AG04450 (cell line): ENCODE measurements around the gene THAP2. TPM values are rescaled to one million over a fixed set of nuclear protein-coding genes. Genes with fewer than 3 reads are reported as not detected.

Source experiments
- CTCF ChIA-PET: fragments of 300-600, 350-600 bp; formaldehyde crosslinking; extraction: SDS; loops from one replicate; lab custom pipeline; 2022; ENCODE audit warnings: antibody characterized with exemption, inconsistent platforms; lab: Charles Lee
- POLR2A ChIA-PET: fragments of 350-600 bp; formaldehyde crosslinking; extraction: SDS; loops from one replicate; lab custom pipeline; 2021; ENCODE audit warnings: antibody characterized with exemption, inconsistent platforms; lab: Yijun Ruan, JAX
- DNase-seq: peaks from one replicate; pipeline ENCODE4 v3.0.0-alpha.2; 2011; ENCODE audit warnings: low read depth, low spot score
- H3K27ac ChIP-seq: one replicate; pipeline ENCODE4 v1.5.1; 2012; ENCODE audit warnings: low read depth, low read length, control low read depth
- H3K27me3 ChIP-seq: one replicate; pipeline ENCODE4 v1.6.0; 2012; ENCODE audit warnings: low read length; ENCODE audit not compliant: control insufficient read depth, insufficient read depth
- H3K4me3 ChIP-seq: 2 replicates; pipeline ENCODE4 v1.5.1; 2011; ENCODE audit warnings: mild to moderate bottlenecking, low read depth, low read length, control low read depth
- H3K9me3 ChIP-seq: 2 replicates; pipeline ENCODE4 v1.5.1; 2012; ENCODE audit warnings: low read length; ENCODE audit not compliant: control insufficient read depth, insufficient read depth
- polyA plus RNA-seq: library from polyadenylated mRNA; depleted of rRNA; stranded (reverse); fragments of >200 nt; gene quantifications from 2 replicates; pipeline ENCODE4 v1.2.3, GENCODE V29; 2011
- TF ChIP-seq, protein P1 (sequence below): IDR thresholded peaks from 2 replicates; pipeline ENCODE4 v1.5.1; 2011; ENCODE audit warnings: low read depth, low read length, control low read depth, inconsistent platforms

Gene THAP2
- polyA plus RNA-seq, 1 experiment, result 6.1 TPM

DNA sequence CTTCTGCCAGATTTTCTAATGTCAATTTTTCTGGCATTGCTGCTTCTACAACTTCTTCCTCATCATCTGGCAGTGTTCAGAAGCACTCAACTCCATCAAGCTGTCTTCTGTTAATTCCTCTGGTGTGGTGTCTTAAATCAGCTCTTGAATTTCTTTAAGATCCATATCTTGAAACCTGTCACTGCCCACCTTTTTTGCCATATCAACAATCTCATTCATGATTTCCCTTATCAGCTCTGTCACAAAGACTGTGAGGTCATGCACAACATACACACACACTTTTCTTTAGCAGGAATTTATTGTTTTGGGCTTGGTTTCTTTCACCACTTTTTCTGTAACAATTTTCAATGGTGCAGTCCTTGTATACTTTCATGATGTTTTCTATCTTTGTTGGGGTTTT, 7.2 kb downstream of the THAP2 start:
- Histone ChIP-seq H3K4me3 (no peak overlapping the region), H3K9me3 (no peaks in the 10 kb centered on the region), H3K27ac (no peak overlapping the region), H3K27me3 (no peaks in the 10 kb centered on the region)
- CTCF ChIA-PET, result no interaction called here
- TF ChIP-seq, protein P1, sequence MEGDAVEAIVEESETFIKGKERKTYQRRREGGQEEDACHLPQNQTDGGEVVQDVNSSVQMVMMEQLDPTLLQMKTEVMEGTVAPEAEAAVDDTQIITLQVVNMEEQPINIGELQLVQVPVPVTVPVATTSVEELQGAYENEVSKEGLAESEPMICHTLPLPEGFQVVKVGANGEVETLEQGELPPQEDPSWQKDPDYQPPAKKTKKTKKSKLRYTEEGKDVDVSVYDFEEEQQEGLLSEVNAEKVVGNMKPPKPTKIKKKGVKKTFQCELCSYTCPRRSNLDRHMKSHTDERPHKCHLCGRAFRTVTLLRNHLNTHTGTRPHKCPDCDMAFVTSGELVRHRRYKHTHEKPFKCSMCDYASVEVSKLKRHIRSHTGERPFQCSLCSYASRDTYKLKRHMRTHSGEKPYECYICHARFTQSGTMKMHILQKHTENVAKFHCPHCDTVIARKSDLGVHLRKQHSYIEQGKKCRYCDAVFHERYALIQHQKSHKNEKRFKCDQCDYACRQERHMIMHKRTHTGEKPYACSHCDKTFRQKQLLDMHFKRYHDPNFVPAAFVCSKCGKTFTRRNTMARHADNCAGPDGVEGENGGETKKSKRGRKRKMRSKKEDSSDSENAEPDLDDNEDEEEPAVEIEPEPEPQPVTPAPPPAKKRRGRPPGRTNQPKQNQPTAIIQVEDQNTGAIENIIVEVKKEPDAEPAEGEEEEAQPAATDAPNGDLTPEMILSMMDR, result no peak
- POLR2A ChIA-PET, result no interaction called here
- DNase-seq, result no peak

DNA sequence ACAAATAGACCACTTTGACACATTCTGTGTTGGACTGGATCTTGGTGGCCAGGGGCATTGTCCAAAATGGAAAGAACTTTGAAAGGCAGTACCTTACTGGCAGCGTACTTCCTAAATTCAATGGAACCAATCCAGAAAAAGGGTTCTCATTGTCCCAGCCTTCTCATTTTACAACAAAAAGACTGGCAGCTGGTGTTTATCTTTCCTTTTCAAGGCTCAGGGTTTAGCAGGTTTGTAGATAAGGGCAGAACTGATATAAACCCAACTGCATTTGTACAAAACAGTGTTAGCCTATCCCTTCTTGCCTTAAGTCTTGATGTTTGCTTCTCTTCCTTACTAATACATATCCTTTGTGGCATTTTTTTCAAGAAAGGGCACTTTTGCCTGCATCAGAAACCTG, 7.7 kb downstream of the THAP2 start:
- Histone ChIP-seq H3K27ac (no peak overlapping the region), H3K27me3 (no peaks in the 10 kb centered on the region), H3K9me3 (no peaks in the 10 kb centered on the region), H3K4me3 (no peak overlapping the region)
- DNase-seq, result no peak
- TF ChIP-seq, protein P1, result no peak
- ChIA-PET CTCF (no interaction called here), POLR2A (no interaction called here)

DNA sequence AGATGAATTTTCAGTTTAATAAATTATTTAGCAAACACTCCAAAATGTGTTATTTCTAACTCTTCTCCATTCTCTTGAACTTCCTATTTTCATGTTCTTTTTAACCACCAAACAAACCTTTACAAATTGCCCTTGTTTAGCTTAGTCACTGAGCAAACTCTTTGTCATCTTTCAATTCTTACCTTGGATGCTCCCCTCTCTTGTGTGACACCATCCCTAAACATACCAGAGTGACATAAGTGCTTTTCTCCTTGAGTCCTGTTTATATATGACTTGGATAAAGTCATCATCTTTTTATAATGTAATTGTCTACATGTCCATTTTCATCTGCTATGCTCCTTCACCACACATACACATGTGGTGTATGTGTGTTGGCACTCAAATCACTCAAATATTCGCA, 18.4 kb downstream of the THAP2 start:
- no peak for DNase-seq
- CTCF ChIA-PET, result no interaction called here
- Histone ChIP-seq H3K9me3 (no peaks in the 10 kb centered on the region), H3K27ac (no peak overlapping the region), H3K4me3 (no peak overlapping the region), H3K27me3 (no peaks in the 10 kb centered on the region)
- POLR2A ChIA-PET, result no interaction called here
- TF ChIP-seq, protein P1, result no peak

DNA sequence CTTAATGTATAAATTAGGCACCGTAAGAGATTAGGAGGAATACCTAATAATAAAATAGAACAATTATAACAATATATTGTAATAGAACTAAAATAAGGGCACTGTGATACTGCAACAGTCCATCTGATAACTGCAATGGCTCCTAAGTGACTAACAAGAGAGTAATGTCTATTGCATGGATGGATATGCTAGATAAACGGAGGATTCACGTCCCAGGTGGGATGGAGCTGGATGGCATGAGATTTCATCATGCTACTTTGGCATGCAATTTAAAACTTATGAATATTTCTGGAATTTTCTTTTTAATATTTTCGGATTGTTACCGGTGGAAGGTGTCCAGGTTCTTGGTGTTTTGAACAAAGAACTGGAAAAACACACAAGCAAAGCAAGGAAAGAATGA, 19.5 kb downstream of the THAP2 start:
- Histone ChIP-seq H3K9me3 (no peaks in the 10 kb centered on the region), H3K27me3 (no peaks in the 10 kb centered on the region), H3K4me3 (no peak overlapping the region), H3K27ac (no peak overlapping the region)
- DNase-seq, result no peak
- TF ChIP-seq, protein P1, result no peak
- ChIA-PET POLR2A (interaction anchor here (0.9 kb wide), 1 partner anchor 19 kb away, joined by 3 read pairs; the partner anchor contains the start of genes THAP2 and ZFC3H1), CTCF (interaction anchor here (0.5 to 1.8 kb wide), 3 partner anchors 47 to 1432 kb away, joined by 3 to 9 read pairs (median 8); no protein-coding TSS in a partner anchor)

DNA sequence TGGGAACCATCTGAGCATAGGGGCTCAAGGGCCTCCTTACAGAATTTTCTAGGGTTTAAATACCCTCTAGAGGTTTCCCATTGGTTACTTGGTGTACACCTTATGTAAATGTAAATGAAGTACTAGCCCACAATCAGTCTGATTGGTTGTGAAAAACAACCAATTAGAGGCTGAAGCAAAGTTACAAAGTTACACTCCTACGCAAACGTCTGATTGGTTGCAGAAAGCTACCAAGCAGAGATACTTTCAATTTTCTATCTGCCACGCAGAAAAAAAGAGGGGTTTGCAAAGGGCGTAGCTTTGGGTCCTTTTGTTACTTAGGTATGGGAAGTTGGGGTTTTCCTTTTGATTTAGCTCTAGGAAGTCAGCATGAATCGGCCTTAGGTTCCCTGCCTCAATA, 20.0 kb downstream of the THAP2 start:
- Histone ChIP-seq H3K27ac (no peak overlapping the region), H3K27me3 (no peaks in the 10 kb centered on the region), H3K9me3 (no peaks in the 10 kb centered on the region), H3K4me3 (no peak overlapping the region)
- ChIA-PET CTCF (interaction anchor here (1.7 to 3.8 kb wide), 3 partner anchors 20 to 63 kb away, joined by 8 to 26 read pairs (median 9); partner anchors contain the start of genes THAP2 and ZFC3H1), POLR2A (interaction anchor here (0.9 kb wide), 1 partner anchor 20 kb away, joined by 3 read pairs; the partner anchor contains the start of genes THAP2 and ZFC3H1)
- DNase-seq, result no peak
- TF ChIP-seq, protein P1, result no peak
